BLaER1 (cell line): ENCODE measurements around the gene CWC25.

Source experiments
- H3K27ac ChIP-seq: shearing (Covaris generic); formaldehyde crosslinking; 2 replicates; pipeline ENCODE4 v1.8.1; 2022
- H3K27me3 ChIP-seq: shearing (Covaris generic); formaldehyde crosslinking; 2 replicates; pipeline ENCODE4 v1.8.1; 2022
- H3K36me3 ChIP-seq: shearing (Covaris generic); formaldehyde crosslinking; 2 replicates; pipeline ENCODE4 v1.8.1; 2022
- H3K4me1 ChIP-seq: shearing (Covaris generic); formaldehyde crosslinking; 2 replicates; pipeline ENCODE4 v1.8.1; 2022
- H3K4me2 ChIP-seq: shearing (Covaris generic); formaldehyde crosslinking; 2 replicates; pipeline ENCODE4 v1.8.1; 2022
- H3K4me3 ChIP-seq: shearing (Covaris generic); formaldehyde crosslinking; 2 replicates; pipeline ENCODE4 v1.8.1; 2022
- H3K9ac ChIP-seq: shearing (Covaris generic); formaldehyde crosslinking; 2 replicates; pipeline ENCODE4 v1.8.1; 2022
- H3K9me3 ChIP-seq: shearing (Covaris generic); formaldehyde crosslinking; 2 replicates; pipeline ENCODE4 v1.8.1; 2022
- H4K20me1 ChIP-seq: shearing (Covaris generic); formaldehyde crosslinking; 2 replicates; pipeline ENCODE4 v1.8.1; 2022
- Cebpa-rat ChIP-seq: shearing (Covaris generic); IDR thresholded peaks from 2 replicates; pipeline ENCODE4 v1.8.1; 2022

The CWC25 gene

DNA sequence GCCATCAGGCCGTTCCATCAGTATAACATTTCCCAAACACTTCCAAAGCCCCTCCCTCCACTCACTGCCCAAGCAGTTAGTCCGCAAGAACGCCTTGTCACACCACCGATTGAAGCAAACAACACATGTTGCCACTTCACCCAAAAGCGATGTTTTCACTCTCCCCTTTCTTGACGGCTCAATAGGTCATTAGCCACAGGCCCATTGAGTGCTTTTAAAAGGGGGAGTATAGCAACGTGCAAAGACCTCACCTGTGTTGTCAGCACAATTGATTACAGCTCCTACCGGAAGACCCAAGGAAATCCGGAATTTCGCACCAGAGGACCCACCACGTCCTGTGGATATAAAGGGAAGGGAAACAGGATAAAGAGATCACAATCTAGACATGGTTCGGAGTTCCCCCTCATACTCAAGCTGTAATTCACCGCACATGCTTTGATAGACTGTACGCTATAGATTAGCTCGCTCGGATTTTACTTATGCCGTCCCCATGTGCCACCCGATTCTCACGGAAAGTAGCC lies 27.7 kb upstream of the CWC25 start:
- peak overlapping the region; percentile 97 for H3K27ac ChIP-seq
- peak overlapping the region; percentile 98 for H3K9ac ChIP-seq
- no peak for TF ChIP-seq Cebpa-rat
- H4K20me1 ChIP-seq, result peaks cover 55% of the 10 kb centered on the region
- peak overlapping the region; percentile 93 for H3K4me2 ChIP-seq
- peaks cover 40% of the 10 kb centered on the region for H3K4me1 ChIP-seq
- peak overlapping the region; percentile 88 for H3K4me3 ChIP-seq
- H3K36me3 ChIP-seq, result peaks cover 52% of the 10 kb centered on the region
- no peaks in the 10 kb centered on the region for H3K9me3 ChIP-seq
- H3K27me3 ChIP-seq, result no peaks in the 10 kb centered on the region

DNA sequence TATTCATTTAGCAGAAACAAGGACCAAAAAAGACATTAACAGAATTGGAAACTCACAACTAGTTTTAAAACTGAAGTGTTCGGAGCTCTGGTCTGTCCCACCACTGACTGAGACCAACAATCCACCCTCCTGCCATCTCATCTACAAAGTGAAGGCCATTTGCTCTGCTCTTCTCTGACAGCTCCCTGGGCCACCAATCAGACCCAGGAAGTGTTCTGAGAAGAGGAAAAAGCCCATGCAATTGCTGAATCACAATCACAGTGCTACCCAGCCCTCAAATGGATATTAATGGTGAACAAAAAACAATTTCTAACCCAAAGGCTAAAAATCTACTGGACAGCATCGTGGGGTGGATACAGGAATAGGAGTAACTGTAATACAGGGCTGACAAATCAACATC lies 26.3 kb upstream of the CWC25 start:
- Histone ChIP-seq H3K27ac (peak overlapping the region; percentile 97; the same call in 1 of the 2 replicates), H3K9me3 (no peaks in the 10 kb centered on the region), H3K4me1 (peaks cover 40% of the 10 kb centered on the region), H3K36me3 (peaks cover 66% of the 10 kb centered on the region), H3K4me2 (peak overlapping the region; percentile 93), H3K27me3 (no peaks in the 10 kb centered on the region), H3K4me3 (peak overlapping the region; percentile 88), H4K20me1 (peaks cover 69% of the 10 kb centered on the region), H3K9ac (peak overlapping the region; percentile 98)
- no peak for TF ChIP-seq Cebpa-rat

DNA sequence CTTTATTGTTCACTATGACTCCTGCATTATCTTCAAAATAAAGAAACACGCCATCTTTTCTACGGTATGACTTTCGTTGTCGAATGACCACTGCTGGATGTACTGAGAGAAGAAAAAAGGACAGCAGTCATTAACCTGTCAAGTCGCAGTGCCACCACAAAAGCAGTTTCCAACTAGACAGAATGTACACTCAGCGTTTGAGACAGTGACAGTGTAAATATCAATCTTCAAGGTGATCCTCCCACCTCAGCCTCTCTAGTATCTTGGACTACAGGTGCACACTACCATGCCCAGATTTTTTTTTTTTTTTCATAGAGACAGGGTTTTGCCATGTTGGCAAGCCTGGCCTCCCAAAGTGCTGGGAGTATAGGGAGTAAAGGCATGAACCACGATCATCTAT lies 25.3 kb upstream of the CWC25 start:
- H4K20me1 ChIP-seq, result peaks cover 79% of the 10 kb centered on the region

GRCh38 chr17:38848939-38849605 lies 24.0 kb upstream of the CWC25 start:
- Histone ChIP-seq H3K9ac (no peak overlapping the region), H3K27ac (no peak overlapping the region), H3K4me1 (peaks cover 30% of the 10 kb centered on the region), H3K36me3 (peaks cover 71% of the 10 kb centered on the region), H3K4me2 (0 out of 2 replicates have a peak overlapping the region, but pooled peaks have one; percentile 22), H3K4me3 (no peak overlapping the region), H3K9me3 (no peaks in the 10 kb centered on the region), H3K27me3 (no peaks in the 10 kb centered on the region), H4K20me1 (peaks cover 84% of the 10 kb centered on the region)
- TF ChIP-seq Cebpa-rat, result no peak

More for the DNA sequence above, 25.3 kb upstream of the CWC25 start:
- Histone ChIP-seq H3K9ac (peak overlapping the region; percentile 98; the same call in 1 of the 2 replicates), H3K27me3 (no peaks in the 10 kb centered on the region), H3K27ac (no peak overlapping the region), H3K9me3 (no peaks in the 10 kb centered on the region), H3K36me3 (peaks cover 71% of the 10 kb centered on the region), H3K4me2 (peak overlapping the region; percentile 93), H3K4me1 (peaks cover 40% of the 10 kb centered on the region), H3K4me3 (peak overlapping the region; percentile 88)
- TF ChIP-seq Cebpa-rat, result no peak

DNA sequence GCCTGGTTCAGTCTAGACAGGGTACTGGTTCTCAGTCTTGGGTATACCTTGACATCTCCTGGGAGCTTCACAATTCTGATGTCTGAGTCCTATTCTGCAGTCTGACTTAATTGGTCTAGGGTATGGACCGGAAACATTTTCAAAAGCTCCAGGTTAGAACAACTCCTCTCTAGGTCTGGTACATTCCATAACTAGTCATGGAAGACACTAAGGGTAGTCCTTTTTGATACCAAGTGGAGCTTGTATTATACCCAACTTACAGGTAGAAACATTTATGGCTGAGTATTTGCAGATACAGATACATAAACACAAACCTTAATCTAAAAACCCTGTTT lies 23.4 kb upstream of the CWC25 start:
- Histone ChIP-seq H3K4me1 (peaks cover 30% of the 10 kb centered on the region), H3K27me3 (no peaks in the 10 kb centered on the region), H3K4me2 (no peak overlapping the region), H3K27ac (no peak overlapping the region), H3K36me3 (peaks cover 71% of the 10 kb centered on the region), H4K20me1 (peaks cover 84% of the 10 kb centered on the region), H3K9ac (no peak overlapping the region), H3K9me3 (no peaks in the 10 kb centered on the region), H3K4me3 (no peak overlapping the region)
- TF ChIP-seq Cebpa-rat, result no peak

DNA sequence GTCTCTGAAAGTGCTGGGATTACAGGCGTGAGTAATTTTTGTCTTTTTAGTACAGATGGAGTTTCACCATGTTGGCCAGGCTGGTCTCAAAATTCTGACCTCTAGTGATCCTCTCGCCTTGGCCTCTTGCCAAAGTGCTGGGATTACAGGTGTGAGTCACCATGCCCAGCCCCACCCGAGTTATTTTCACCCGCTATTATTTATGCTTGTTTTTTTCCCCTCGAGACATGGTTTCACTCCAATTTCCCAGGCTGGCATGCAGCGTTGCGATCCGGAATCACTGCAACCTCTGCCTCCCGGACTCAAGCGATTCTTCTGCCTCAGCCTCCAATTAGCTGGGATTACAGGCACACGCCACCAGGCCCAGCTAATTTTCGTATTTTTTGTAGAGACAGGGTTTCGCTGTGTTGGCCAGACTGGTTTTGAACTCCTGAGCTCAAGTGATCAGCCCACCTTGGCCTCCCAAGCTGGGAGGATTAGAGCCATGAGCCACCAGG lies 19.2 kb upstream of the CWC25 start:
- no peak overlapping the region for H3K4me3 ChIP-seq
- no peak overlapping the region for H3K27ac ChIP-seq
- H3K4me1 ChIP-seq, result peaks cover 2% of the 10 kb centered on the region; the same call in 1 of the 2 replicates
- no peak overlapping the region for H3K9ac ChIP-seq
- peaks cover 34% of the 10 kb centered on the region for H3K36me3 ChIP-seq
- no peaks in the 10 kb centered on the region for H3K9me3 ChIP-seq
- H3K4me2 ChIP-seq, result no peak overlapping the region
- peaks cover 44% of the 10 kb centered on the region for H4K20me1 ChIP-seq
- no peak for TF ChIP-seq Cebpa-rat
- peaks cover 11% of the 10 kb centered on the region for H3K27me3 ChIP-seq

GRCh38 chr17:38825762-38826247 lies 684 bp upstream of the CWC25 start:
- TF ChIP-seq Cebpa-rat, result no peak
- Histone ChIP-seq H3K4me2 (peak overlapping the region; percentile 85), H3K27me3 (no peaks in the 10 kb centered on the region), H3K4me3 (peak overlapping the region; percentile 85), H4K20me1 (peaks cover 37% of the 10 kb centered on the region), H3K36me3 (peaks cover 20% of the 10 kb centered on the region), H3K27ac (peak overlapping the region; percentile 94), H3K9me3 (no peaks in the 10 kb centered on the region), H3K4me1 (peaks cover 21% of the 10 kb centered on the region), H3K9ac (peak overlapping the region; percentile 87)

GRCh38 chr17:38815576-38816193 lies 9.4 kb downstream of the CWC25 start:
- Histone ChIP-seq H3K36me3 (peaks cover 100% of the 10 kb centered on the region), H3K4me1 (no peaks in the 10 kb centered on the region), H3K27ac (no peak overlapping the region), H3K4me3 (no peak overlapping the region), H3K4me2 (no peak overlapping the region), H3K9me3 (no peaks in the 10 kb centered on the region), H3K9ac (no peak overlapping the region), H4K20me1 (peaks cover 50% of the 10 kb centered on the region), H3K27me3 (no peaks in the 10 kb centered on the region)
- TF ChIP-seq Cebpa-rat, result no peak

- H3K9me3 ChIP-seq, result no peaks in the 10 kb centered on the region
- no peak overlapping the region for H3K9ac ChIP-seq
- no peak overlapping the region for H3K27ac ChIP-seq
- no peaks in the 10 kb centered on the region for H4K20me1 ChIP-seq
- H3K4me3 ChIP-seq, result no peak overlapping the region
- peaks cover 99% of the 10 kb centered on the region for H3K36me3 ChIP-seq
- TF ChIP-seq Cebpa-rat, result no peak
- H3K4me2 ChIP-seq, result no peak overlapping the region
- H3K27me3 ChIP-seq, result no peaks in the 10 kb centered on the region
- peaks cover 20% of the 10 kb centered on the region for H3K4me1 ChIP-seq
Measured at GRCh38 chr17:38809828-38810227, 15.3 kb downstream of the CWC25 start.

DNA sequence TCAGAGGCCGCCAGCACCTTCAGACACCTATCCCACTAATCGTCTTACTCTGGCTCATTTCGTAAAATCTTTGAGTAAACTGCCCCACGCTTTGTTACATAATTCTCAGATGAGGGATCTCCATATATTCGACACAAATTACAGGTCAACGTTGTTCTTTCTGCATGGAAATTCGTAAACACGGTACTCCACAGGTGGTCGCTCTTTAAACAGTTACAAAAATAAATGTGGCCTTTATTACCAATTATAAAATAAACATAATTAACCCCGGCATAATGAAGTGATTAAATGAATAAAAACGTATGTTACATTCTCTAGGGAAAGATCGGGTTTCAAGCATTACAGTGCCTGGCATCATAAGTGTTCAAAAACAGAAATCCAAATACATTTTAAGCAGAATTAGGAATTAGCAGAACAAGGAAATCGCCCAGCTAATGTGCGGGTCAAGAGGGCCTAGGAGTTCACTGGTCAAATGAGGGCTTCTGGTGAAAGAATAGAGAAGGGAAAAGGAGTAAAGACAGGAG lies 24.8 kb downstream of the CWC25 start:
- H3K4me3 ChIP-seq, result peak overlapping the region; percentile 85
- no peak overlapping the region for H3K27ac ChIP-seq
- peaks cover 53% of the 10 kb centered on the region for H3K36me3 ChIP-seq
- H3K4me2 ChIP-seq, result peak overlapping the region; percentile 84
- no peaks in the 10 kb centered on the region for H3K27me3 ChIP-seq
- peaks cover 70% of the 10 kb centered on the region for H3K4me1 ChIP-seq
- peak overlapping the region; percentile 94 for H3K9ac ChIP-seq
- H4K20me1 ChIP-seq, result peaks cover 45% of the 10 kb centered on the region
- no peaks in the 10 kb centered on the region for H3K9me3 ChIP-seq
- TF ChIP-seq Cebpa-rat, result no peak
